Measurements from ENCODE around the gene FTO.

DNA sequence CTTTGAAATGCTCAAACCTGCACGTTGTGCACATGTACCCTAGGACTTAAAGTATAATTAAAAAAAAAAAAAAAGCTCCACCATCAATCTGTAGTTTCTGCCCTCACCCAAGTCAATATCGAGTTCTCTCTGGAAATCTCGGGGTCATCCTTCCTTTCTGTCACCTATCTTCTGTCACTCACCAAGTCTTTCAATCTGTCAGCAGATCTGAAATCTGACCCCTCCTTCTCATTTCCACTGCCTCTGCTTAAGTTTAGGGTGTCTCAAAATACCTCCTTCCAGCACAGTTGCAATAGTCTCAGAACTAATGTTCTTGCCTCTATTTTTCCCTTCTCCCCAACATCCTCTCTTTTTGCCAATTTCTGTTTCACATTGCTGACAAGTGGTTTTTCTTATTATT is 32.3 kb downstream of the FTO start:
- TF ChIP-seq, protein P1, sequence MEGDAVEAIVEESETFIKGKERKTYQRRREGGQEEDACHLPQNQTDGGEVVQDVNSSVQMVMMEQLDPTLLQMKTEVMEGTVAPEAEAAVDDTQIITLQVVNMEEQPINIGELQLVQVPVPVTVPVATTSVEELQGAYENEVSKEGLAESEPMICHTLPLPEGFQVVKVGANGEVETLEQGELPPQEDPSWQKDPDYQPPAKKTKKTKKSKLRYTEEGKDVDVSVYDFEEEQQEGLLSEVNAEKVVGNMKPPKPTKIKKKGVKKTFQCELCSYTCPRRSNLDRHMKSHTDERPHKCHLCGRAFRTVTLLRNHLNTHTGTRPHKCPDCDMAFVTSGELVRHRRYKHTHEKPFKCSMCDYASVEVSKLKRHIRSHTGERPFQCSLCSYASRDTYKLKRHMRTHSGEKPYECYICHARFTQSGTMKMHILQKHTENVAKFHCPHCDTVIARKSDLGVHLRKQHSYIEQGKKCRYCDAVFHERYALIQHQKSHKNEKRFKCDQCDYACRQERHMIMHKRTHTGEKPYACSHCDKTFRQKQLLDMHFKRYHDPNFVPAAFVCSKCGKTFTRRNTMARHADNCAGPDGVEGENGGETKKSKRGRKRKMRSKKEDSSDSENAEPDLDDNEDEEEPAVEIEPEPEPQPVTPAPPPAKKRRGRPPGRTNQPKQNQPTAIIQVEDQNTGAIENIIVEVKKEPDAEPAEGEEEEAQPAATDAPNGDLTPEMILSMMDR (IDR thresholded peaks at IDR 0.05) = no peak
- TF ChIP-seq SP1 (CRISPR knock-in tag; conservative IDR thresholded peaks at IDR 0.05) (no peak), ETV6 (CRISPR knock-in tag; IDR thresholded peaks at IDR 0.05) (no peak), KAT7 (CRISPR knock-in tag; IDR thresholded peaks at IDR 0.05; ENCODE audit: borderline replicate concordance) (no peak)
- TF ChIP-seq, protein P2, sequence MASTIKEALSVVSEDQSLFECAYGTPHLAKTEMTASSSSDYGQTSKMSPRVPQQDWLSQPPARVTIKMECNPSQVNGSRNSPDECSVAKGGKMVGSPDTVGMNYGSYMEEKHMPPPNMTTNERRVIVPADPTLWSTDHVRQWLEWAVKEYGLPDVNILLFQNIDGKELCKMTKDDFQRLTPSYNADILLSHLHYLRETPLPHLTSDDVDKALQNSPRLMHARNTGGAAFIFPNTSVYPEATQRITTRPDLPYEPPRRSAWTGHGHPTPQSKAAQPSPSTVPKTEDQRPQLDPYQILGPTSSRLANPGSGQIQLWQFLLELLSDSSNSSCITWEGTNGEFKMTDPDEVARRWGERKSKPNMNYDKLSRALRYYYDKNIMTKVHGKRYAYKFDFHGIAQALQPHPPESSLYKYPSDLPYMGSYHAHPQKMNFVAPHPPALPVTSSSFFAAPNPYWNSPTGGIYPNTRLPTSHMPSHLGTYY (CRISPR knock-in tag; IDR thresholded peaks at IDR 0.05) = no peak
